ENCODE data around the gene PRUNE2. TPM values are rescaled to one million over a fixed set of nuclear protein-coding genes. Genes with fewer than 3 reads are reported as not detected.

Gene PRUNE2
- total RNA-seq, 2 experiments from 2014 or later, result not detected

GRCh38 chr9:76638001-76638400, 267.9 kb downstream of the PRUNE2 start:
- no peak overlapping the region for H3K27ac ChIP-seq (ENCODE audit: low read depth in 1 of 2, low read length in 2 of 2)
- Mint-ChIP-seq H3K4me1 (ENCODE audit: low read depth) (peaks cover 14% of the 10 kb centered on the region), H3K27me3 (no peaks in the 10 kb centered on the region), H3K36me3 (ENCODE audit: low read depth) (no peaks in the 10 kb centered on the region), H3K4me3 (no peak overlapping the region), H3K27ac (no peak overlapping the region), H3K9me3 (no peaks in the 10 kb centered on the region)
- TF ChIP-seq, protein P1, sequence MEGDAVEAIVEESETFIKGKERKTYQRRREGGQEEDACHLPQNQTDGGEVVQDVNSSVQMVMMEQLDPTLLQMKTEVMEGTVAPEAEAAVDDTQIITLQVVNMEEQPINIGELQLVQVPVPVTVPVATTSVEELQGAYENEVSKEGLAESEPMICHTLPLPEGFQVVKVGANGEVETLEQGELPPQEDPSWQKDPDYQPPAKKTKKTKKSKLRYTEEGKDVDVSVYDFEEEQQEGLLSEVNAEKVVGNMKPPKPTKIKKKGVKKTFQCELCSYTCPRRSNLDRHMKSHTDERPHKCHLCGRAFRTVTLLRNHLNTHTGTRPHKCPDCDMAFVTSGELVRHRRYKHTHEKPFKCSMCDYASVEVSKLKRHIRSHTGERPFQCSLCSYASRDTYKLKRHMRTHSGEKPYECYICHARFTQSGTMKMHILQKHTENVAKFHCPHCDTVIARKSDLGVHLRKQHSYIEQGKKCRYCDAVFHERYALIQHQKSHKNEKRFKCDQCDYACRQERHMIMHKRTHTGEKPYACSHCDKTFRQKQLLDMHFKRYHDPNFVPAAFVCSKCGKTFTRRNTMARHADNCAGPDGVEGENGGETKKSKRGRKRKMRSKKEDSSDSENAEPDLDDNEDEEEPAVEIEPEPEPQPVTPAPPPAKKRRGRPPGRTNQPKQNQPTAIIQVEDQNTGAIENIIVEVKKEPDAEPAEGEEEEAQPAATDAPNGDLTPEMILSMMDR (IDR thresholded peaks at IDR 0.05), result no peak
- H3K4me1 ChIP-seq (ENCODE audit: insufficient read depth, low read length), result peaks cover 3% of the 10 kb centered on the region
- H3K27me3 ChIP-seq (ENCODE audit: control insufficient read depth in 1 of 2, insufficient read depth in 2 of 2, low read length in 2 of 2), result no peaks in the 10 kb centered on the region
- no peaks in the 10 kb centered on the region for H3K36me3 ChIP-seq (ENCODE audit: insufficient read depth, low read length)
- ATAC-seq (ENCODE audit: poor library complexity) (no peak), DNase-seq (no peak)
- no peaks in the 10 kb centered on the region for H3K9me3 ChIP-seq (ENCODE audit: control insufficient read depth in 1 of 2, insufficient read depth in 1 of 2, low read length in 2 of 2)
- H3K4me3 ChIP-seq (ENCODE audit: low read length), result no peak overlapping the region
- CTCF ChIA-PET, result no interaction called here
- POLR2A ChIA-PET, result no interaction called here
- intact Hi-C loops (cut with DNase I, micrococcal nuclease), result no loop called here

DNA sequence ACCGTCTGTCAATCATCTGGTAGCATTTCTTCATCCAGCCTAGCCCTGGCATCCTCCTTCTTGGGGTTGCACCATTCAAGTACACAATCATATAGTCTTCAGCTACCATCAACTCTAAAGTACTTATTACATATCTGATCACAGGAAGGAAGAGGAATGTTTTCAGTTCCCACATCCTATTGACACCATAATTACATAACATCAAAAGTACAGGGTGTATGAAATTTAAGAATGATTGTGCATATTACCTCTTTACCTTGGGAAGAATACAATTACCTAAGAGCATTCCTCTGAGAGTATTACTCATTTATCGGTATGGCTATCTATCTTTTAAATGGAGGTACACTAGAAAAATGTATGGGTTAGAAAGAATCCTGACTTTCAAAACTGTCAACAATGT, 268.5 kb downstream of the PRUNE2 start:
- no peaks in the 10 kb centered on the region for H3K36me3 Mint-ChIP-seq (ENCODE audit: low read depth)
- ChIA-PET CTCF (no interaction called here), POLR2A (no interaction called here)
- peak in 1 of 14 experiments; percentile 50 for DNase-seq
- H3K27ac Mint-ChIP-seq, result no peak overlapping the region
- H3K9me3 Mint-ChIP-seq, result no peaks in the 10 kb centered on the region
- H3K9me3 ChIP-seq (ENCODE audit: control insufficient read depth in 1 of 2, insufficient read depth in 1 of 2, low read length in 2 of 2), result no peaks in the 10 kb centered on the region
- TF ChIP-seq, protein P1 (IDR thresholded peaks at IDR 0.05), result no peak
- H3K4me3 Mint-ChIP-seq, result no peak overlapping the region
- no peaks in the 10 kb centered on the region for H3K27me3 ChIP-seq (ENCODE audit: control insufficient read depth in 1 of 2, insufficient read depth in 2 of 2, low read length in 2 of 2)
- no peak overlapping the region for H3K4me3 ChIP-seq (ENCODE audit: low read length)
- peaks cover 3% of the 10 kb centered on the region for H3K4me1 ChIP-seq (ENCODE audit: insufficient read depth, low read length)
- no peaks in the 10 kb centered on the region for H3K36me3 ChIP-seq (ENCODE audit: insufficient read depth, low read length)
- ATAC-seq (ENCODE audit: poor library complexity), result no peak
- no peaks in the 10 kb centered on the region for H3K27me3 Mint-ChIP-seq
- H3K4me1 Mint-ChIP-seq (ENCODE audit: low read depth), result peaks cover 14% of the 10 kb centered on the region
- H3K27ac ChIP-seq (ENCODE audit: low read depth in 1 of 2, low read length in 2 of 2), result no peak overlapping the region
- intact Hi-C loops (cut with DNase I, micrococcal nuclease), result no loop called here

GRCh38 chr9:76634356-76635054, 271.4 kb downstream of the PRUNE2 start:
- H3K4me1 Mint-ChIP-seq (ENCODE audit: low read depth), result peaks cover 16% of the 10 kb centered on the region
- H3K27me3 ChIP-seq (ENCODE audit: control insufficient read depth in 1 of 2, insufficient read depth in 2 of 2, low read length in 2 of 2), result no peaks in the 10 kb centered on the region
- H3K4me3 Mint-ChIP-seq, result no peak overlapping the region
- peaks cover 3% of the 10 kb centered on the region for H3K4me1 ChIP-seq (ENCODE audit: insufficient read depth, low read length)
- H3K36me3 ChIP-seq (ENCODE audit: insufficient read depth, low read length), result no peaks in the 10 kb centered on the region
- no peak overlapping the region for H3K4me3 ChIP-seq (ENCODE audit: low read length)
- no peaks in the 10 kb centered on the region for H3K9me3 ChIP-seq (ENCODE audit: control insufficient read depth in 1 of 2, insufficient read depth in 1 of 2, low read length in 2 of 2)
- H3K27ac Mint-ChIP-seq, result no peak overlapping the region
- ChIA-PET CTCF (no interaction called here), POLR2A (no interaction called here)
- ATAC-seq (ENCODE audit: poor library complexity), result no peak
- no peaks in the 10 kb centered on the region for H3K9me3 Mint-ChIP-seq
- H3K27me3 Mint-ChIP-seq, result no peaks in the 10 kb centered on the region
- DNase-seq, result no peak
- TF ChIP-seq, protein P1 (IDR thresholded peaks at IDR 0.05), result no peak
- no peaks in the 10 kb centered on the region for H3K36me3 Mint-ChIP-seq (ENCODE audit: low read depth)
- H3K27ac ChIP-seq (ENCODE audit: low read depth in 1 of 2, low read length in 2 of 2), result no peak overlapping the region
- intact Hi-C loops (cut with DNase I, micrococcal nuclease), result no loop called here
